Measurements from ENCODE around the gene CPN2. TPM values are rescaled to one million over a fixed set of nuclear protein-coding genes. Genes with fewer than 3 reads are reported as not detected.

Gene CPN2
- total RNA-seq, 2 experiments from 2014 or later: not detected

- Mint-ChIP-seq H3K4me1 (peaks cover 85% of the 10 kb centered on the region), H3K4me3 (peak overlapping the region; percentile 9), H3K9me3 (no peaks in the 10 kb centered on the region), H3K27me3 (peaks cover 10% of the 10 kb centered on the region), H3K27ac (no peak overlapping the region), H3K36me3 (ENCODE audit: low read depth) (peaks cover 21% of the 10 kb centered on the region)
- DNase-seq: no peak
- ChIA-PET CTCF (interaction anchor here (5.4 kb wide), 1 partner anchor 184 kb away, joined by 69 read pairs; no protein-coding TSS in a partner anchor), POLR2A (no interaction called here)
Measured at GRCh38 chr3:194312186-194312742, 38.9 kb downstream of the CPN2 start.

- Mint-ChIP-seq H3K4me1 (peaks cover 91% of the 10 kb centered on the region), H3K27ac (no peak overlapping the region), H3K4me3 (no peak overlapping the region), H3K27me3 (peaks cover 4% of the 10 kb centered on the region), H3K9me3 (no peaks in the 10 kb centered on the region), H3K36me3 (ENCODE audit: low read depth) (peaks cover 21% of the 10 kb centered on the region)
- DNase-seq: no peak
- CTCF ChIA-PET: interaction anchor here (0.7 kb wide), 1 partner anchor 56 kb away, joined by 3 read pairs; no protein-coding TSS in a partner anchor
- POLR2A ChIA-PET: interaction anchor here (1.5 to 7.4 kb wide), 2 partner anchors 55 to 173 kb away, joined by 3 to 85 read pairs; partner anchors contain the start of gene HES1
Measured at GRCh38 chr3:194311000-194311399, 40.1 kb downstream of the CPN2 start.

DNA sequence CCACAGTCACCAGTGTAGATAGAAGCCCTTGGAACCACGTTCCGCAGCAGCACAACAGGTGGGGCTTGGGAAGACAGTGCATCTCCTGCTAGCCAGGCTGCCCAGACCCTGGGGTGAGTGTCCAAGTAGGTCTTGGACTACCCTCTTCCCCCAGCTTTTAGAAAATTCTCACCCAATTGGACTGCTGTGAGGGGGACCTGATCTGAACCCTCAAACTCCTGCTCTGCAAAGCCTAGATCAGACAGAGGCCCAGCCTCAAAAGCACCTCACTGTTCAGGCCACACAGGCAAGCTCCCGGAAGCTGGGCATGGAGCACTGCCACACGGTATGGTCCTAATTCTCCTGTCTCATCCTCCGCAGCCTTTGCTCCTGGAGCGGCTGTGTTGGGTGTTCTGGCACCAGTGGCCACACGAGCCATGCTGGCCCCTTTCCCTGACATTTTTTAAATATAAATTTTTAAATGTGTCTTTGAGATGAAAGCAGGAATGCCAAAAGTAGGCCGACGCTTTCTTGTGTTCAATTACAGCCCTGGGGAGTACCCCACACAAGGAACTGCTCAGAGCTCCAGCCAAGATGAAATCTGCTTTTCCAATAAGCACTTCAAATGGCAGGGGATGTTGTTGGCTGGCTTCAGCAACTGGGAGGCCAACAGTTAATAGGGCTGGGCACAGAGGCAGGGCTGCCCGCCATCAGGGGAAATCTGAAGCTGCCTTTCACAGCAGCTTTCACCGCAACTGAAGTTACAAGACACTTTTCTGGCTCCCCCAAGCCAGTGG lies 40.9 kb downstream of the CPN2 start:
- Mint-ChIP-seq H3K27ac (no peak overlapping the region), H3K4me1 (peaks cover 94% of the 10 kb centered on the region), H3K27me3 (peaks cover 4% of the 10 kb centered on the region), H3K4me3 (no peak overlapping the region), H3K36me3 (ENCODE audit: low read depth) (peaks cover 26% of the 10 kb centered on the region), H3K9me3 (no peaks in the 10 kb centered on the region)
- POLR2A ChIA-PET: interaction anchor here (1.1 to 7.4 kb wide), 3 partner anchors 9 to 172 kb away, joined by 3 to 85 read pairs (median 5); partner anchors contain the start of gene HES1
- CTCF ChIA-PET: interaction anchor here (1.3 to 1.6 kb wide), 2 partner anchors 16 to 172 kb away, joined by 4 to 5 read pairs; no protein-coding TSS in a partner anchor
- no peak for DNase-seq

DNA sequence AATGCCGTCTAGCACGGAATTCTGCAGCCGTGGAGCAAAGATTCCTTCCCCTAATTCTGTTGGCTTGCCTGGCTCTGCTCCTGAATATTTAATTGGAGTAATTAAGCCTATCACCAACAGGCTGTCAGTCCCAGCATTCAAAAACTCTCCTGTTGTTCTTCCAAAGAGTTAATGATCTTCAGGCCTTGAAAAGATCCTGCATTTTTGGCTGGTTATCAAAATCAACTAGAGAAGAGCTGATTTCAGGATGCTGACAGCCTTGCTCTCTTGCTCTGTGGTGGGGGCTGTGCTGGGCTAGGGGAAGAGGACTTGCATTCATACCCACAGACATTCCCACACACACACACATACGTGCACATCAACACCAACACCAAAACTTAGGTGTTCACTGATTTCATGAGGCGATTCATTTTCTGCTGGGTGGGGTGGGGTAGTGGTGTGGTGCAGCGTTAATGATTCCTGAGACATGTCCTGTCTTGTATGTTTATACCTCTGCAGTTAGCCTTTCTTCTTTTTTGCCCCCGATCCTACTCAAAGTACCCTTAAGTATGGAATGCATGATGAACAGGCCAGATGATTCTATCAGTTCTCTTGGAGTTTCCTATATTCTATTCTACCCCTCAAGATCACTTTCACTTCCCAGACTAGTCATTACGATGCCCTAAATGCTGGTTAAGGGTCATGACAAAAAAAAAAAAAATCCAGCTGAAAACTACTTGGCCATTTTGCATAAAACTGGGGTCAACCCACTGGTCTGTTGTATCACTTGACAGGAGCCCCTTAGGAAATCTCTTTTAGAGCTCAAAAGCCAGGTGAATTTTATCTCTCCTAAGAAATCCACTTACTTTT lies 42.3 kb downstream of the CPN2 start:
- Mint-ChIP-seq H3K9me3 (peaks cover 5% of the 10 kb centered on the region), H3K4me1 (peaks cover 90% of the 10 kb centered on the region), H3K4me3 (no peak overlapping the region), H3K27me3 (peaks cover 2% of the 10 kb centered on the region), H3K27ac (peak overlapping the region; percentile 93), H3K36me3 (ENCODE audit: low read depth) (peaks cover 32% of the 10 kb centered on the region)
- DNase-seq: no peak
- ChIA-PET POLR2A (interaction anchor here (1.2 to 7.4 kb wide), 2 partner anchors 92 to 171 kb away, joined by 3 to 85 read pairs; partner anchors contain the start of gene HES1), CTCF (interaction anchor here (0.9 to 1.6 kb wide), 3 partner anchors 14 to 172 kb away, joined by 3 to 5 read pairs (median 4); no protein-coding TSS in a partner anchor)

- peaks cover 32% of the 10 kb centered on the region for H3K36me3 Mint-ChIP-seq (ENCODE audit: low read depth)
- H3K9me3 Mint-ChIP-seq: peaks cover 5% of the 10 kb centered on the region
- no peak for DNase-seq
- ChIA-PET CTCF (interaction anchor here (0.6 to 4.6 kb wide), 5 partner anchors 8 to 642 kb away, joined by 3 to 41 read pairs (median 3); partner anchors contain the start of gene HES1), POLR2A (interaction anchor here (1.0 to 7.4 kb wide), 15 partner anchors 8 to 687 kb away, joined by 3 to 85 read pairs (median 4); partner anchors contain the start of gene HES1)
- H3K4me1 Mint-ChIP-seq: peaks cover 81% of the 10 kb centered on the region
- H3K27ac Mint-ChIP-seq: peak overlapping the region; percentile 93
- H3K27me3 Mint-ChIP-seq: peaks cover 2% of the 10 kb centered on the region
- no peak overlapping the region for H3K4me3 Mint-ChIP-seq
Measured at GRCh38 chr3:194307849-194308248, 43.3 kb downstream of the CPN2 start.

DNA sequence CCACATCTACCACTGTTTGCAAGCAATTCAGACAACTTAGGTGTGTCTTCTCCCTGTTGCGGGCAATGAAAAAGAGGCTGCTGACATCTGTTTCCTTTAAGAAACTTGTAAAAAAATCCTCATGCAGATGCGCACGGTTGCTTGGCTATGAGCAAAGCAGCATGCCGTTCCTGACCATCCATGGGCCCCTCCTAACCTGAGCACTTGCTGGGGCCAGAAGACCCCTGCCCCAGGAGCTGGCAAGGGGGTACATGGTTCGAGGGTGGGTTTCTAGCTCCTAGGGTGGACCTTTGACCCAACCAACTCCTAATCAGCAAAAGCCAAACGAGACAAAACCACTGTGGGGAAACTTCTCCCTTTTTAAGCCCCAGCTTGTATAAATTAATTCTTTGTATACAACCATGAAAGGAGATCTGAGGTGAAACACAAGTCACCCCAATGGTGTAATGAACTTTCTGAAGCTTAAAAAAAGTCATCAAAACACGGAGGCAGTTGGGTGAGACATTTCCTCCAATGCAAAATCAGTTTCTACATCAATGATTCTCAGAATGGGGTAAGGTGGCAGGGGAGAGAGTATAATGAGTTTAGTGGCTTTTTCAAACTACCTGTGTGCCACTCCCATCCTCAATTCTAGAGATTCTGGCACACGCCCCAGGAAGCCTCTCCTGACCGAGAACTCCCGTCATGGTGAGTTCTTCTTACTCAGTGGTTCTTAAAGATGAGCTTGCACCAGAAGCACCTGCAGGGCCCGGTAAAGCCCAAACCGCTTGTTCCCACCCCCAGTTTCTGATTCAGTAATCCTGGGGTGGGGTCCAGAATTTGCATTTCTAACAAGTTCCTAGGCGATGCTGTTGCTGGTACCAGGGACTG lies 44.1 kb downstream of the CPN2 start:
- DNase-seq: peak; percentile 72
- Mint-ChIP-seq H3K27ac (peak overlapping the region; percentile 93), H3K4me3 (peak overlapping the region; percentile 48), H3K9me3 (peaks cover 5% of the 10 kb centered on the region), H3K36me3 (ENCODE audit: low read depth) (peaks cover 32% of the 10 kb centered on the region), H3K27me3 (peaks cover 2% of the 10 kb centered on the region), H3K4me1 (peaks cover 72% of the 10 kb centered on the region)
- ChIA-PET POLR2A (interaction anchor here (1.0 to 7.4 kb wide), 16 partner anchors 9 to 1414 kb away, joined by 3 to 85 read pairs (median 4); partner anchors contain the start of gene HES1), CTCF (interaction anchor here (0.6 to 4.6 kb wide), 6 partner anchors 9 to 641 kb away, joined by 3 to 41 read pairs (median 4); partner anchors contain the start of gene HES1)

- ChIA-PET POLR2A (interaction anchor here (0.7 to 7.4 kb wide), 10 partner anchors 9 to 1413 kb away, joined by 3 to 85 read pairs (median 5); partner anchors contain the start of gene HES1), CTCF (interaction anchor here (1.0 to 4.6 kb wide), 3 partner anchors 10 to 170 kb away, joined by 3 to 41 read pairs (median 22); partner anchors contain the start of gene HES1)
- peaks cover 30% of the 10 kb centered on the region for H3K36me3 Mint-ChIP-seq (ENCODE audit: low read depth)
- H3K27ac Mint-ChIP-seq: peak overlapping the region; percentile 93
- H3K27me3 Mint-ChIP-seq: no peaks in the 10 kb centered on the region
- peak; percentile 87 for DNase-seq
- H3K4me1 Mint-ChIP-seq: peaks cover 69% of the 10 kb centered on the region
- peak overlapping the region; percentile 48 for H3K4me3 Mint-ChIP-seq
- H3K9me3 Mint-ChIP-seq: peaks cover 9% of the 10 kb centered on the region
Measured at GRCh38 chr3:194306109-194306686, 44.9 kb downstream of the CPN2 start.

- H3K27ac Mint-ChIP-seq: peak overlapping the region; percentile 93
- H3K36me3 Mint-ChIP-seq (ENCODE audit: low read depth): peaks cover 33% of the 10 kb centered on the region
- POLR2A ChIA-PET: interaction anchor here (0.7 to 7.4 kb wide), 6 partner anchors 10 to 1412 kb away, joined by 3 to 85 read pairs (median 4); partner anchors contain the start of gene HES1
- CTCF ChIA-PET: interaction anchor here (1.0 to 4.6 kb wide), 3 partner anchors 10 to 169 kb away, joined by 3 to 41 read pairs (median 22); partner anchors contain the start of gene HES1
- H3K4me1 Mint-ChIP-seq: peaks cover 69% of the 10 kb centered on the region
- peaks cover 14% of the 10 kb centered on the region for H3K9me3 Mint-ChIP-seq
- peak overlapping the region; percentile 48 for H3K4me3 Mint-ChIP-seq
- H3K27me3 Mint-ChIP-seq: no peaks in the 10 kb centered on the region
- no peak for DNase-seq
Measured at GRCh38 chr3:194305356-194306108, 45.6 kb downstream of the CPN2 start.

DNA sequence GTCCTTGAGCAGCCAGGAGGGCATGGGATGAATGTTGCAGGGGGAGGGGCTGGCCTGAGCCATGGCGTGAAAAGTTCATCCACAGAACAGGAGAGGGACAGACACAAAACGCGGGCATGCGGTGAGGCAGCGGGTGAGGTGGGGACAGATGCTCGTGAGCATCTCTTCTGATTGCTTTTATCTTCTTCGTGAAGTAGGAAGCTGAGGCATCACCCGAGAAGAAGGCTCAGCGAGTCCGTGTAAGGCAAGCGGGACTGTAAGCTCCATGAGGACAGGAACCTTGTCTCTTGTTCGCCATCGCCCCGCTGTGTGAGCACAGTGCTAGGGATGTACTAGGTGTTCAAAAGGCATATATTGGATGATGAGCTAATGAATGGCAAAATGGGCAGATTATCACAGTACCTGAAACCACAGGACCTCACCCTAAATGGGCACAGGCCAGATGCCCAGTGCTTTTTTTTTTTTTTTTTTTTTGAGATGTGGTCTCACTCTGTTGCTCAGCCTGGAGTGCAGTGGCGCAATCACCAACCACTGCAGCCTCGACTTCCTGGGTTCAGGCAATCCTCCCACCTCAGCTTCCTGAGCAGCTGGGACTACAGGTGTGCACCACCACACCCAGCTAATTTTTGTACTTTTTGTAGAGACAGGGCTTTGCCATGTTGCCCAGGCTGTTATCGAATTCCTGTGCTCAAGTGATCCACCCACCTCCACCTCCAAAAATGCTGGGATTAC lies 46.8 kb downstream of the CPN2 start:
- ChIA-PET POLR2A (interaction anchor here (7.4 kb wide), 1 partner anchor 166 kb away, joined by 85 read pairs; the partner anchor contains the start of gene HES1), CTCF (interaction anchor here (4.6 kb wide), 1 partner anchor 11 kb away, joined by 41 read pairs; no protein-coding TSS in a partner anchor)
- peak; percentile 32 for DNase-seq
- peaks cover 69% of the 10 kb centered on the region for H3K4me1 Mint-ChIP-seq
- H3K27ac Mint-ChIP-seq: peak overlapping the region; percentile 93
- H3K36me3 Mint-ChIP-seq (ENCODE audit: low read depth): peaks cover 36% of the 10 kb centered on the region
- H3K4me3 Mint-ChIP-seq: no peak overlapping the region
- H3K9me3 Mint-ChIP-seq: peaks cover 17% of the 10 kb centered on the region
- H3K27me3 Mint-ChIP-seq: no peaks in the 10 kb centered on the region

- ChIA-PET POLR2A (interaction anchor here (7.4 kb wide), 1 partner anchor 166 kb away, joined by 85 read pairs; the partner anchor contains the start of gene HES1), CTCF (interaction anchor here (4.6 kb wide), 1 partner anchor 12 kb away, joined by 41 read pairs; no protein-coding TSS in a partner anchor)
- H3K27me3 Mint-ChIP-seq: peaks cover 2% of the 10 kb centered on the region
- peaks cover 66% of the 10 kb centered on the region for H3K4me1 Mint-ChIP-seq
- no peak overlapping the region for H3K27ac Mint-ChIP-seq
- H3K9me3 Mint-ChIP-seq: peaks cover 17% of the 10 kb centered on the region
- H3K36me3 Mint-ChIP-seq (ENCODE audit: low read depth): peaks cover 35% of the 10 kb centered on the region
- DNase-seq: no peak
- H3K4me3 Mint-ChIP-seq: no peak overlapping the region
Measured at GRCh38 chr3:194303749-194304148, 47.4 kb downstream of the CPN2 start.

Measured in activated CD4-positive, alpha-beta memory T cell treated with anti-CD3 and anti-CD28 coated beads, Interleukin-2, amount 10 ng/mL, durations not matched to agents 7 days and 5 days (primary cell).